HCT116 (cell line): ENCODE results near the gene CCZ1. TPM values are rescaled to one million over a fixed set of nuclear protein-coding genes. Genes with fewer than 3 reads are reported as not detected.
"Not testable (repeated sequence)": the region's sequence is repeated elsewhere in the genome, so short reads cannot be mapped to it uniquely, and the experiment has no call there.

Source experiments
- ATAC-seq: fragments of 200-7000 bp; cut with Tn5 transposase; 2 replicates; pipeline ENCODE4 v1.9.1; 2020; ENCODE audit warnings: mild to moderate bottlenecking, moderate library complexity
- BruUV-seq: library from RNA; stranded (reverse); fragments of 400-500 nt; replicated peaks from 2 replicates; lab custom pipeline; 2021; lab: Mats Ljungman, UMichigan
- CTCF ChIA-PET: fragments of 300-600 bp; sonication (Branson Sonifier 250); formaldehyde crosslinking; loops from one replicate; lab custom pipeline; 2021; ENCODE audit warnings: antibody characterized with exemption; lab: Charles Lee
- POLR2A ChIA-PET: fragments of 300-600, 350-600 bp; sonication (Branson Sonifier 250); formaldehyde crosslinking; loops from one replicate; lab custom pipeline; 2021; ENCODE audit warnings: antibody characterized with exemption; lab: Charles Lee
- RAD21 ChIA-PET, 2 experiments: fragments of 300-600 bp; sonication (Branson Sonifier 250); formaldehyde crosslinking; loops; one replicate each; lab custom pipeline; 2023; ENCODE audit warnings: low total read pairs in 2 of 2; ENCODE audit not compliant: uncharacterized antibody in 2 of 2, unreplicated experiment in 2 of 2, low non-redundant PET in 1 of 2; lab: Charles Lee
- DNase-seq: peaks from one replicate; pipeline ENCODE4 v3.0.0-alpha.2; 2010; ENCODE audit warnings: low read depth, low spot score
- H2AFZ ChIP-seq: fragments of 200-600 bp; shearing (Covaris generic), sonication (generic); 2 replicates; pipeline ENCODE4 v1.6.1; 2017; ENCODE audit warnings: low read depth, mixed run types, mixed read lengths, antibody characterized with exemption, low read length; ENCODE audit not compliant: poor library complexity, severe bottlenecking
- H3K27ac ChIP-seq: 2 replicates; pipeline ENCODE4 v1.5.1; 2012; ENCODE audit warnings: low read depth, low read length
- H3K27me3 ChIP-seq: fragments of 200-600 bp; sonication (generic); 2 replicates; pipeline ENCODE4 v1.6.1; 2016; ENCODE audit warnings: mixed run types, low read length, mixed read lengths; ENCODE audit not compliant: insufficient read depth
- H3K36me3 ChIP-seq, 2 experiments: fragments of 200-500 bp in 1 of 2; fragments of 200-600 bp in 1 of 2; sonication (Bioruptor generic) in 1 of 2; sonication (generic) in 1 of 2; 2 replicates each; pipeline versions ENCODE4 v1.5.1 to v1.6.1; 2014 to 2016; ENCODE audit warnings: low read length in 2 of 2, inconsistent platforms in 1 of 2, mixed read lengths in 1 of 2, mixed run types in 1 of 2; ENCODE audit not compliant: insufficient read depth in 2 of 2, control insufficient read depth in 1 of 2
- H3K4me1 ChIP-seq, 2 experiments: fragments of 200-600 bp in 1 of 2; sonication (generic) in 1 of 2; 2 replicates each; pipeline versions ENCODE4 v1.5.1 to v1.6.1; 2012 to 2017; ENCODE audit warnings: low read length in 2 of 2, inconsistent platforms in 1 of 2, mild to moderate bottlenecking in 1 of 2, mixed read lengths in 1 of 2, mixed run types in 1 of 2, moderate library complexity in 1 of 2; ENCODE audit not compliant: insufficient read depth in 2 of 2, control insufficient read depth in 1 of 2
- H3K4me2 ChIP-seq: fragments of 200-600 bp; sonication (generic); 2 replicates; pipeline ENCODE4 v1.6.1; 2017; ENCODE audit warnings: mixed run types, low read length, mixed read lengths
- H3K4me3 ChIP-seq, 2 experiments: fragments of 200-600 bp in 1 of 2; sonication (generic) in 1 of 2; replicated peaks in 1 of 2; 2 replicates each; pipeline ENCODE4 v1.5.1; 2011 to 2016; ENCODE audit warnings: low read length in 2 of 2, control low read depth in 1 of 2, low read depth in 1 of 2, mild to moderate bottlenecking in 1 of 2, mixed read lengths in 1 of 2, mixed run types in 1 of 2
- H3K79me2 ChIP-seq: fragments of 200-600 bp; sonication (generic); 2 replicates; pipeline ENCODE4 v1.6.1; 2017; ENCODE audit warnings: mild to moderate bottlenecking, mixed run types, low read length, moderate library complexity, mixed read lengths; ENCODE audit not compliant: insufficient read depth
- H3K9ac ChIP-seq: fragments of 200-600 bp; sonication (generic); 2 replicates; pipeline ENCODE4 v1.6.1; 2016; ENCODE audit warnings: low read length, mixed read lengths
- H3K9me2 ChIP-seq: fragments of 200-600 bp; sonication (generic), shearing (Covaris generic); 2 replicates; pipeline ENCODE4 v1.6.1; 2017; ENCODE audit warnings: mixed run types, mild to moderate bottlenecking, moderate library complexity; ENCODE audit not compliant: insufficient read depth
- H3K9me3 ChIP-seq, 2 experiments: fragments of 200-500 bp in 1 of 2; fragments of 200-600 bp in 1 of 2; sonication (Bioruptor generic) in 1 of 2; sonication (generic) in 1 of 2; 2 replicates each; pipeline ENCODE4 v1.6.1; 2014 to 2017; ENCODE audit warnings: low read length in 2 of 2, mixed read lengths in 2 of 2, inconsistent platforms in 1 of 2, low read depth in 1 of 2, mild to moderate bottlenecking in 1 of 2, mixed run types in 1 of 2, moderate library complexity in 1 of 2; ENCODE audit not compliant: control insufficient read depth in 1 of 2, insufficient read depth in 1 of 2
- H4K20me1 ChIP-seq: fragments of 200-600 bp; sonication (generic), shearing (Covaris generic); 2 replicates; pipeline ENCODE4 v1.6.1; 2017; ENCODE audit warnings: mixed run types, mild to moderate bottlenecking, moderate library complexity; ENCODE audit not compliant: insufficient read depth
- intact Hi-C: fragments of 100-400 bp; cut with micrococcal nuclease; formaldehyde crosslinking; loops from 2 replicates; pipeline ENCODE4 v1.10.0; 2022
- total RNA-seq: library from RNA; stranded (reverse); gene quantifications from one replicate; pipeline ENCODE4 v1.2.1, GENCODE V29; 2021; ENCODE audit not compliant: unreplicated experiment

The CCZ1 gene
- total RNA-seq, 1 experiment from 2014 or later, result 115 TPM

GRCh38 chr7:5908835-5909234 lies 10.3 kb downstream of the CCZ1 start:
- not testable (repeated sequence) for ATAC-seq

GRCh38 chr7:5916529-5916928 lies 18.0 kb downstream of the CCZ1 start:
- H3K9ac ChIP-seq, H2AFZ ChIP-seq, H3K9me3 ChIP-seq, H3K27me3 ChIP-seq, POLR2A ChIA-PET, DNase-seq, CTCF ChIA-PET, H3K4me3 ChIP-seq, intact Hi-C loops, H3K79me2 ChIP-seq, H3K36me3 ChIP-seq, RAD21 ChIA-PET, H3K4me2 ChIP-seq, H4K20me1 ChIP-seq, H3K4me1 ChIP-seq, H3K27ac ChIP-seq, H3K9me2 ChIP-seq: not testable (repeated sequence)
- ATAC-seq, result peak; percentile 63; the same call in 1 of the 2 replicates
- TSS peak; percentile 26 for BruUV-seq

More at GRCh38 chr7:5908835-5909234, 10.3 kb downstream of the CCZ1 start:
- H3K27ac ChIP-seq, H3K27me3 ChIP-seq, H3K9ac ChIP-seq, H3K36me3 ChIP-seq, POLR2A ChIA-PET, H2AFZ ChIP-seq, intact Hi-C loops, H4K20me1 ChIP-seq, H3K9me3 ChIP-seq, H3K4me3 ChIP-seq, H3K4me1 ChIP-seq, BruUV-seq, CTCF ChIA-PET, H3K9me2 ChIP-seq, H3K79me2 ChIP-seq, RAD21 ChIA-PET, H3K4me2 ChIP-seq, DNase-seq: not testable (repeated sequence)

GRCh38 chr7:5924180-5924579 lies 25.6 kb downstream of the CCZ1 start:
- DNase-seq, H3K9ac ChIP-seq, RAD21 ChIA-PET, H3K9me2 ChIP-seq, H3K4me1 ChIP-seq, H3K9me3 ChIP-seq, BruUV-seq, H3K27me3 ChIP-seq, H3K27ac ChIP-seq, intact Hi-C loops, H2AFZ ChIP-seq, CTCF ChIA-PET, H3K4me3 ChIP-seq, H3K79me2 ChIP-seq, ATAC-seq, H4K20me1 ChIP-seq, H3K4me2 ChIP-seq, POLR2A ChIA-PET, H3K36me3 ChIP-seq: not testable (repeated sequence)

- H3K9me3 ChIP-seq, H3K27ac ChIP-seq, H3K4me2 ChIP-seq, BruUV-seq, H3K9ac ChIP-seq, H4K20me1 ChIP-seq, H2AFZ ChIP-seq, RAD21 ChIA-PET, H3K9me2 ChIP-seq, POLR2A ChIA-PET, H3K36me3 ChIP-seq, H3K79me2 ChIP-seq, H3K27me3 ChIP-seq, H3K4me1 ChIP-seq, DNase-seq, H3K4me3 ChIP-seq, ATAC-seq, intact Hi-C loops, CTCF ChIA-PET: not testable (repeated sequence)
Observed at GRCh38 chr7:5924630-5925029, 26.1 kb downstream of the CCZ1 start.
